ENCODE data around the gene RPS8.
"Not testable (repeated sequence)": the region's sequence is repeated elsewhere in the genome, so short reads cannot be mapped to it uniquely, and the experiment has no call there.

RPS8 gene

GRCh38 chr1:44780583-44781121 lies 5.3 kb downstream of the RPS8 start:
- DNase-seq (ENCODE audit: low spot score), result no peak

- no peak for DNase-seq (ENCODE audit: low spot score)
Measured at GRCh38 chr1:44783697-44784093, 8.4 kb downstream of the RPS8 start.

GRCh38 chr1:44784094-44785028 lies 9.0 kb downstream of the RPS8 start:
- peak; percentile 42 for DNase-seq (ENCODE audit: low spot score)

- no peak for DNase-seq (ENCODE audit: low spot score)
Measured at GRCh38 chr1:44785029-44785380, 9.7 kb downstream of the RPS8 start.

- no peak for DNase-seq (ENCODE audit: low spot score)
Measured at GRCh38 chr1:44785501-44786137, 10.3 kb downstream of the RPS8 start.

- peak; percentile 79 for DNase-seq (ENCODE audit: low spot score)
Measured at GRCh38 chr1:44786138-44786840, 10.9 kb downstream of the RPS8 start.

- no peak for DNase-seq (ENCODE audit: low spot score)
Measured at GRCh38 chr1:44786841-44787426, 11.6 kb downstream of the RPS8 start.

GRCh38 chr1:44787506-44787905 lies 12.2 kb downstream of the RPS8 start:
- DNase-seq (ENCODE audit: low spot score), result no peak

GRCh38 chr1:44788120-44788860 lies 12.9 kb downstream of the RPS8 start, which contains the start of gene BEST4:
TSS of gene BEST4 (minus strand) at chr1:44788170. CDS start at chr1:44787705, 465 bp downstream.
- DNase-seq (ENCODE audit: low spot score), result no peak

- DNase-seq (ENCODE audit: low spot score), result no peak
Measured at GRCh38 chr1:44790968-44791801, 15.8 kb downstream of the RPS8 start.

- no peak for DNase-seq (ENCODE audit: low spot score)
Measured at GRCh38 chr1:44792736-44793502, 17.6 kb downstream of the RPS8 start.

- DNase-seq (ENCODE audit: low spot score), result not testable (repeated sequence)
Measured at GRCh38 chr1:44797886-44798285, 22.5 kb downstream of the RPS8 start.

- no peak for DNase-seq (ENCODE audit: low spot score)
Measured at GRCh38 chr1:44798481-44799365, 23.4 kb downstream of the RPS8 start.

GRCh38 chr1:44799770-44800584 lies 24.6 kb downstream of the RPS8 start, which contains the start of gene PLK3:
TSS of gene PLK3 (plus strand) at chr1:44800377. CDS start at chr1:44800464, 87 bp downstream.
- peak; percentile 99 for DNase-seq (ENCODE audit: low spot score)

GRCh38 chr1:44801491-44802305 lies 26.4 kb downstream of the RPS8 start:
- peak; percentile 67 for DNase-seq (ENCODE audit: low spot score)

- no peak for DNase-seq (ENCODE audit: low spot score)
Measured at GRCh38 chr1:44802306-44803061, 27.1 kb downstream of the RPS8 start.
